NCI-H774 (cell line): Measurements from ENCODE around the gene TK1.

Source experiments
- DNase-seq: peaks from one replicate; lab custom pipeline; 2025; lab: John Stamatoyannopoulos, UW

The TK1 gene

DNA sequence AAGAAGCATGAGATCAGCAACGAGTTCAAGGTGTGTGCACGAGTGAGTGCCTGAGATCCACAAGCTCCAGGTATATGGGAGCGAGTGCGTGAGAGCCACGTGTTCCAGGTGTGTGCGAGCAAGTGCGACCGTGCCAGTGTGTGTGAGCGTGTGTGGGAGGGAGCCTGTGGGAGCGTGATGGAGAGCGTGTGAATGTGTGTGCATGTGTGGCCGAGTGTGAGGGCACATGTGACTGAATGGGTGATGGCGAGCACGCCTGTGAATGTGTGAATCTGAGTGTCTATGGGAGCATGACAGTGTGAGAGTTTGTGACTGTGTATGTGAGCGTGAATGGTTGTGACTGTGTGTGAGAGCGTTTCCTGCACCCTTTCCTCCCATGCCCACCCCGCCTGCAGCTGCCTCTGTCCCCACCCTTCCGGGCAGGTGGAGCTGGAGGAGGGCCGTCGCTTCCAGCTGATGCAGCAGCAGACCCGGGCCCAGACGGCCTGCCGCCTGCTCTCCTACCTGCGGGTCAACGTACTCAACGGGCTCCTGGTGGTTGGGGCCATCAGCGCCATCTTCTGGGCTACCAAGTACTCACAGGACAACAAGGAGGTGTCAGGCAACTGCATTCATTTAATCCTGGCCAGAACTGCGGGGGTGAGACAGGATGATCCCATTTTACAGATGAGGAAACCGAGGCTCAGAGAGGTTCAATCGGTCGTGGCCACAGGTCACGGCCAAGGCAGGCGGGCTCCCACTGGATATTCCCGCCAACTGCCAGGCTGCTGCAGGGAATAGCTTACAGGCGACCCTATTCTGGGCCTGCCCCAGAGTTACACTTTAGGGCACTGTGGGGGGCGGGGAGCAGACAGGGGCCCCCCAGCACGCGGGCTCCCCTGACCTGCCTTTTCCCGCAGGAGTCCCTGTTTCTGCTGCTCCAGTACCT is 52.6 kb downstream of the TK1 start:
- peak; percentile 62 for DNase-seq

DNA sequence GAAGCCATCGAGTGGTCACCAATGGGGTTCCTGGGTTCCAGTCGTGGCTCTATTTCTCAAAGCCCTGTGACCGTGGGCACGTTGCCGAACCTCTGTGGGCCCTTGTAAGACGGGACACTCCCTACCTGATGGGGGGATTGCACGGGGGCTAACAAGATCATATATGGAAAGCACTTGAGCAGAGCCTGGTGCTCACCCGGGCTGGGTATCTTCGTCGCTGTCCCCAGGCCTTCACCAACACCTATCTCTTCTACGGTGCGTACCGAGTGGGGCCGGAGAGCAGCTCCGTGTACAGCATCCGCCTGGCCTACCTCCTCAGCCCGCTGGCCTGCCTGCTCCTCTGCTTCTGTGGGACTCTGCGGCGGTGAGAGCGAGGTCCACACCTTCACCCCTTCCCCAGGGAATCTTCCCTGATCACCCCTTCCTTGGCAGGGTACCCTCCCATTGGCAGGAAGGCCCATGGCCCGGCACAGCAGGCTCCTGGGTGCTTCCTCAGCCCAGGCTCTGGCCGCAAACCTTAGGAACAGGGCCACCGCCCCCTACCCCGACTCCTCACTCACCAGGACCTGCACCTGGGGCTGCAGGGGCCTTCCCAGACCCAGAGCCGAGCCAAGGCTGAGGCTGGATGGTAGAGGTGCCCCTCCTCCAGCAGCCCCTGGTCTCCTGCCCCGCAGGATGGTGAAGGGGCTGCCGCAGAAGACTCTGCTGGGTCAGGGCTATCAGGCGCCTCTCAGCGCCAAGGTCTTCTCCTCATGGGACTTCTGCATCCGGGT is 53.5 kb downstream of the TK1 start:
- DNase-seq, result no peak

DNA sequence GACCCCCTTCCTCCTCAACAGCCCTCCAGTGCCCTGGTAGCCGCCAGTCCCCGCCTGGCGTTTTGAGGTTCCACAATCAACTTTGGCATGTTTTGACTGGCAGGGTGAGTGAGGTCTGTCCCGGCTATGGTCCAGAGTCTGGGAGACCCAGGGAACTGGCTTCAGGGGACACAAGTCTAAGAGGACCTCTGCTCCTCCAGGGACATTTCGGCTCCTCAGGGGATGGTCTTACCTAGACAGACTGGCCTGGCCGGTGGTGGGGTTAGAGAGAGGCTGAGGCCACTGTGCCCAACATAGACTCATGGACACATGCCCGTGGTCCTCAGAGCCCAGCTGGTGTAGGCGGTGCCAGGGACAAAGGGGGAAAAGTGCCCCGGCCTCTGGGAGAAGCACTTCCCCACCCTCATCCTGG is 54.1 kb downstream of the TK1 start:
- no peak for DNase-seq

GRCh38 chr17:78132084-78132676 is 54.7 kb downstream of the TK1 start:
- DNase-seq, result no peak

- DNase-seq, result no peak
These were observed 55.4 kb downstream of the TK1 start for GRCh38 chr17:78131172-78132083.

- DNase-seq, result no peak
These were observed 56.3 kb downstream of the TK1 start, which contains the start of gene TMC8 for GRCh38 chr17:78130437-78131101. TSS of gene TMC8 (plus strand) at chr17:78130771. CDS start at chr17:78131589, 818 bp downstream.

DNA sequence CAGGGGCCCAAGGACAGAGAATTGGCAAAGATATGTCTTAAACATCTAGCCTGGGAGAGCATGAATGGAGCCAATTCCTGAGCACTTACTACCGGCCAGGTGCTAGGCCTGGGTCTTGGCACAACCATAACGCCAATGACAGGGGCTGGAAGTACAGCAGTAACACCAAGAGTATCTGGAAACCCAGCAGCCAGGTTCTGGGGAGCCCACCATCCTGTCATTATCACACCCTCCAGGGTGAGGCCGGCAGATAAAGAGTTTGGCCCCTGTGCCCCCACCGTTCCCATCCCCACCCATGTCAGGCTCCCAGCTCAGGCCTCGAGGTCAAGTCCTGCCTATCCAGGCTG is 56.8 kb downstream of the TK1 start:
- no peak for DNase-seq

GRCh38 chr17:78129351-78130089 is 57.3 kb downstream of the TK1 start:
- no peak for DNase-seq

DNA sequence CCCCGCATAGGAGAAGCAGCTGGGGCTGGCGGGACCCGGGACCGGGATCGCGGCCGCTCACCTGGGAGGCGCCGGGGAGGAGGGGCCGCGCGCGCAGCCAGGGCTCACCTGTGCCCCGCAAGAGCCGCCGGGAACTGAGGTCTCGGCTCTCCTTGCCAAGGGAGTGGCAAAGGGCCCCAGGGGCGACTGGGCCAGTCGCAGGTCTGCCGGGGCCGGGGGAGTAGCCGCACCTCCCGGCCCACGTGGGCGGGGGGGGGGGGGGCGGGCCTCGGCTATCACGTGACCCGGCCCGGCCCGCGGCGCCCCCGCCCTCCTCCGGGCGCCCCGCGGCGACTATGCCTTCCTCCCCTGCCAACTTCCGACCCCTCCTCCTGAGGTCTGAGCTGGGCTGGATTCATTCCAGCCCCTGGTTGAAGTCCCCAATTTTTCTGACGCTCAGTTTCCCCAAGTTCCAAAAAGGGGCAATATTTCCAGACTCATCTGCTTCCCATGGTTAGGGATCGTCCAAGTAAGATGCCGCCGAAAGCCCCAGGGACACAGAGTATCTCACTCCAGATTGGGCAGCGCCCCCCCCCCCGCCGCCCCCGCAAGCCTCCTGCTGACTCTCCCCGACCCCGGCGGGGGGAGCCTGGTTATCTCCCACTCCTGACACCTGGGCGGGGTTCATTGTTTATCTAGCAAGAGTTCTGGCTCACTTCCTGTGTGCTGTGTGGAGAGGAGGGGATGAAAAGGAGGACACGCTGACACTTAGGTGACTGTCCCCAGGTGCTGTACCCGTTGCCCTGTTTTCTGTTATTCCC is 58.1 kb downstream of the TK1 start, which contains the start of gene TMC6:
Gene TMC6 (minus strand): TSS at position 205 of the 800 bp plus-strand sequence. CDS start 1,923 bp downstream, outside the sequence.
- peak; percentile 73 for DNase-seq

DNA sequence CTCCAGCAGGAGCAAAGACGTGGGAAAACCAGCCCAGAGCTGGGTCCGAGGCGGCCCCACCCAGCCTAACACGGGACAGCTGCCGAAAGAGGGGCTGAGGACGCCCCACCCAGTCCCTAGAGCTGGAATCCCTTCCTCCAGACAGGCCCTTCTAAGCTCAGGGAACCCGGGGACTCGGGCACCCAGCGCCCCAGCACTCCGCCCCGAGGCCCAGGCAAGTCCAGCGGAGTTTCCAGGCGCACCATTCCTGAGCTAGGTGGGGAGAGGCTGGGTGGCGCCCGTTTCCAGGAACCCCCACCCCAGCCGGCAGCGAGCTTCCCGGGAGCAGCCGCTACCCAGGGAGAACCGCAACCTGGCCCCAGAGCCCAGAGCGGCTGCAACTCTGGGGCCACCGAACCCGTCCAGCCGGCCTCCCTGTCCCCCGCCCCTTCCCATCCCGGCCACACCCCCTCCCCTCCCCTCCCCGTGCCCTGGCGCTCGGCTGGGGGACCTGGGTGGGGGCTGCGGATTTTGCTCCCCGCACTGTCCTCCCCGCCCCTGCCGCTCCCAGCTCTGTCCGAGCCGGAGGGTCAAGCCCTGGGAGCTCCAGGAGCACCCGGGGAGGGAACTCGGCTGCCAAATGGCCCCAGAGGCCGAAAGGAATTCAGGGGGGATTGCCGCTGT is 58.8 kb downstream of the TK1 start:
- DNase-seq, result no peak

- DNase-seq, result no peak
These were observed 59.5 kb downstream of the TK1 start for GRCh38 chr17:78127239-78127887.

DNA sequence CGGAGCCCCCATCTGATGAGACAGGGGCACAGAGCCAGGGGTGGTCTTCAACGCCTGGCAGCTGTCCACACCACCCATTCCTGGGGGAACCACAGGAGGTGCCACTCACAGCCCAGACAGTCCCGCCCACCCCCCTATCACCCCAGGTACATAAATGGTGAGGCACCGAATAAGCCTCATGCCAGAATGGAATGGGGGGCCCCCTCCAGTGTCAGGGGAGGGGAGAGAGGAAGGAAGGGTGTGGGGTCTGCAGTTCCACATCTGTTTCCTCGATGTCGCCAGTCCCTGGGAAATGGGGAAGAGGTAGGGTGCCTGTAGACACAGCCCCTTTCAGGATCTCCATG is 60.0 kb downstream of the TK1 start:
- no peak for DNase-seq

DNA sequence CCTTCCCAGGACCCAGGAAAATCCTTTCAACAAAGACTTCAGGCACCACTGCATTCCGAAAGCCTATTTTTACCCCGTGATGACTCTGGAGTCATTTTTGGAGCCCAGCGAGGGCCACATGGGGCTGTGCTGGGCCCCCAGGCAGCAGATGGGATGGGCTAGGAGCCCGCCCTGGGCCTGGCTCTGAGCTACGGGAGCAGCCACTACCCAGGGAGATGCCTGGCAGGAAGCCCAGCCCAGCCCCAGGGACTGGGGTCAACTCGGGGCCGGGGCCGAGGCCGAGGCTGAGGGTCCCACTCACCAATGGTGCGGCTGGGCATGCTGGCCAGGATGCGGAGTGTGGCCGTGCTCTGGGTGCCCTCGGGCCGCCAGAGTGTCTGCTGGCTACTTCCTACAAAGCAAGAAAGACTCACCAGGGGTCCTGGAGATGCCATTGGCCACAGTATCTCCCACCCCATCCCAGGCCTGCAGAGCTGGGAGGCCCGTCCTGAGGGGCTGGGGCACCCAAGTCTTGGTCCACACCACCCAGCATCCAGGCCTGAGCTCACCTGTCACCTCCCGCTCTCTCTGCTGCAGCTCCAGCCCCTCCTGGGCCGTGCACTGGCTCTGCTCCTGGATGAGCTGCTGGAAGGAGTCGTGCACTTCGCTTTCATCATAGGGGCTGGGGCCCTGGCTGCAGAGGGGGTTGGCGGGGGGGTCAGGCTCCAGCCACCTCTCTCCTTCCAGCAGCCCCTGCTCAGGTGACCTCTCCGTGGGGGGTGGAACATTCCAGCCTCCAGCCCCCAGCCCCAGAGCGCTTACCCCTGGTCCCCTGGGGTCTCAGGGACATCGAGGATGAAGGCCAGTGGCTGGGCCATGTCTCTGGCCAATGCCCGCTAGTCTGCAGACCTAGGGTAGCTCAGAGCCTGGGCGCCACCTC is 60.6 kb downstream of the TK1 start:
- DNase-seq, result no peak

GRCh38 chr17:78125138-78125913 is 61.5 kb downstream of the TK1 start:
- DNase-seq, result no peak

- no peak for DNase-seq
These were observed 62.1 kb downstream of the TK1 start for GRCh38 chr17:78124836-78125137.
